Left ventricle myocardium inferior (tissue), 1 donor: ENCODE data around the gene SOX9. TPM values are rescaled to one million over a fixed set of nuclear protein-coding genes. Genes with fewer than 3 reads are reported as not detected.

Experiments
- DNase-seq: peaks from one replicate; pipeline ENCODE4 v3.0.0-alpha.2; 2020
- H3K27ac ChIP-seq: fragments of 200-600 bp; replicated peaks from 2 replicates; pipeline ENCODE4 v1.8.0; 2021
- H3K27me3 ChIP-seq: fragments of 200-600 bp; 2 replicates; pipeline ENCODE4 v1.8.0; 2021; ENCODE audit warnings: low read depth
- H3K36me3 ChIP-seq: fragments of 200-600 bp; 2 replicates; pipeline ENCODE4 v1.8.0; 2021
- H3K4me1 ChIP-seq: fragments of 200-600 bp; 2 replicates; pipeline ENCODE4 v1.8.0; 2021
- H3K4me3 ChIP-seq: fragments of 200-600 bp; 2 replicates; pipeline ENCODE4 v1.8.0; 2021; ENCODE audit warnings: mild to moderate bottlenecking, moderate library complexity
- H3K9me3 ChIP-seq: fragments of 200-600 bp; replicated peaks from 2 replicates; pipeline ENCODE4 v1.8.0; 2021
- CTCF ChIP-seq: fragments of 200-600 bp; IDR thresholded peaks from 2 replicates; pipeline ENCODE4 v1.8.0; 2021; ENCODE audit warnings: antibody characterized with exemption, mild to moderate bottlenecking, borderline replicate concordance
- intact Hi-C: fragments of 100-400 bp; cut with micrococcal nuclease; formaldehyde crosslinking; loops from one replicate; pipeline ENCODE4 v1.11.0; 2022
- total RNA-seq: library from RNA; stranded (reverse); fragmentation: NEBNext Ultra II Directional; extraction: Animal tissue kit (Norgen Biotek cat#: 25700); gene quantifications from one replicate; pipeline ENCODE4 v1.2.1, GENCODE V29; 2021
- donor health status: DM: no; HTN: yes; CAD: no; lungs with severe emphysema.

Gene SOX9
- total RNA-seq, 1 donor from 2014 or later = 15.0 TPM

GRCh38 chr17:72102366-72102765, 18.5 kb upstream of the SOX9 start:
- H3K27ac ChIP-seq = no peak overlapping the region
- H3K36me3 ChIP-seq = no peaks in the 10 kb centered on the region
- intact Hi-C loops = no loop called here
- TF ChIP-seq CTCF = no peak
- H3K9me3 ChIP-seq = no peaks in the 10 kb centered on the region
- no peak for DNase-seq
- no peaks in the 10 kb centered on the region for H3K27me3 ChIP-seq
- peaks cover 8% of the 10 kb centered on the region for H3K4me1 ChIP-seq
- no peak overlapping the region for H3K4me3 ChIP-seq

DNA sequence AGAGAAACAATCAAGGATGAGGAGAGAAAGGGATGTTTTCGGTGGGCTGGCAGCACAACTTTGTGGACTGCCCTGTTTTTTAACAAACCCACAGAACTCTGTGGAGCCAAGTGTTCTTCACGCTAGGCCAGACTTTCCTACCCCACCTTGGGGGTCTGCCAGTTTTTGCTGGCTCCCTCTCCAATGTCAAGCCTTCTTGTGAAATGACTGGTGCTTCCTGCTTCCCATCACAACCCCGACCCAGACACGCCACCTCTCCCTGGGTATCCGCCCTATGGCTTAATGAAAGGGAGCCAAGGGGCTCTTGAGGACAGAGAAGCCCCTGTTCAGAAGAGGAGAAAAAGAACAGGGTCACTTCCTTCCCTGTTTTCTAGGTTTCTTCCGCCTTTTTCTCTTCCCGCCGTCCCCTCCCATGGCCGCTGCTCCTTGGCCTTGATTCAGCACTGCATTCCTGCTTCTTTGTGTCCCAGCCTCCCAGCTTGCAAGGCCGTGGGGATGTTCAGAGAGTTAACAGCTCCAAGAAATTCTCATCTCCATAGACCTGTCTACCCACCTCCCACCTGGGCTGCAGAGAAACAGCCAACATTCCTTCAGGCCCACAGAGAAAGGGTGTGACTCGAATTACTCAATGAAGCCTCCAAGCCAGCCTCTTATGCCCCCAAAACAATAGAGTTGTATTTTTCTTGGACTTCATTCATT, 16.5 kb upstream of the SOX9 start:
- Histone ChIP-seq H3K4me1 (peaks cover 8% of the 10 kb centered on the region), H3K36me3 (no peaks in the 10 kb centered on the region), H3K4me3 (no peak overlapping the region), H3K9me3 (no peaks in the 10 kb centered on the region), H3K27ac (peak overlapping the region; percentile 40), H3K27me3 (no peaks in the 10 kb centered on the region)
- intact Hi-C loops = no loop called here
- DNase-seq = peak; percentile 37
- TF ChIP-seq CTCF = no peak

- Histone ChIP-seq H3K36me3 (no peaks in the 10 kb centered on the region), H3K27ac (no peak overlapping the region), H3K9me3 (no peaks in the 10 kb centered on the region), H3K4me3 (no peak overlapping the region), H3K4me1 (peaks cover 8% of the 10 kb centered on the region), H3K27me3 (no peaks in the 10 kb centered on the region)
- no peak for DNase-seq
- intact Hi-C loops = no loop called here
- no peak for TF ChIP-seq CTCF
Observed at GRCh38 chr17:72104863-72105234, 16.0 kb upstream of the SOX9 start.

DNA sequence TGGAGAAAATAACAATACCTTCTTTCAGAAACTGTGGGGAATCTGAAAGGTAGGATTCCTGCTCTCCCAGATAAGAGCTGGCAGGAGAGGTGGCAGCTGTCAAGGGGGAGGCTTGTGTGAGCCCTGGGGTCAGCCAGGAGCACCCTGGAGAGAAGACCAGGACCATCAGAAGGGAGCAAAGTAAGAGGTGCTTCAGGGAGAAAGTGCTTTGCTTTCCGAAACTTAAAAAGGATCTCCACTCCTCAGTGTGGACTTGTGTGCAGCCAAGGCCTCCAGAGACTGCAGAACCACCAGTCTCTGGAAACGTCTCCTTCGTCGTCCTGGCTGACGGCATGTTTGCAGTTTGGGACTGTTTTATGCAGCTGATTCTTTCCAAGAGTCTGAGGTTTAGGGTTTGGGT, 13.7 kb upstream of the SOX9 start:
- intact Hi-C loops = no loop called here

DNA sequence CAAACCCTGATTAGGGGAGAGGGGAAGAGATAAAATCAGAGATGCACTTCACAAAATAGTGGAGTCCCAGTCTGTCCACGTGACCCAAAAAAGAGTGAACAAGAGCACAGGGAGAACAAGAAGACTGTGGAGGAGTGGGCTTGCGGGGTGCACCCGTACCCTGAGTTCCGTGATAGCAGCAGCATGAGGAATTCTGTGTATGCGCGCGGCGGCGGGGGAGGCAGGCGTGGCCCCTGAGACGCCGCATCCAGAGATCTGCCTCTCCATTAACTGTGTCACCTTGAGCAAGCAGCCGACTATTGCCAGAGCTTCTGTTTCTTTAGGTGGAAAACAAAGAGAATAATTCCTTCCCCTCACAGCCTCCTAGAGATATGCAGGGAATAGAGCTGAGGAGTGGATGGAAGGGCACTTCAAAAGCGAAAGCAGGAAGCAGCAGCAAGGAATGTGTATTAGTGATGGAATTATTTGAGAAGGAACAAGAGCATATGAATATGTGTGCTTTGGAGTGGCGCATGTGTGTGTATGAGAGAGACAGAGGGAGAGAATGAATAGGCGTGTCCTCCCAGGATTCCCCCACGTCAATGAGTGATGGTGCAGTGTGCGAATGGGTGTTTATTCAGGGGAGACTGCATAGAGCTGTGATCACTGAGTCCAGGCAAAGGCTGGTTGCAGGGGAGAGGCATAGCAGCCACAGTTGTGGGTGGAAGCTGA, 10.4 kb upstream of the SOX9 start:
- no peak for DNase-seq
- no peak overlapping the region for H3K27ac ChIP-seq
- H3K4me3 ChIP-seq = peak overlapping the region; percentile 42
- H3K27me3 ChIP-seq = peaks cover 26% of the 10 kb centered on the region
- no peaks in the 10 kb centered on the region for H3K4me1 ChIP-seq
- no peaks in the 10 kb centered on the region for H3K36me3 ChIP-seq
- intact Hi-C loops = loop anchor here (10.0 kb wide), 1 partner anchor 636 kb away; no protein-coding TSS in a partner anchor
- no peaks in the 10 kb centered on the region for H3K9me3 ChIP-seq
- TF ChIP-seq CTCF = no peak

More for the DNA sequence above, 13.7 kb upstream of the SOX9 start:
- H3K27ac ChIP-seq = no peak overlapping the region
- DNase-seq = no peak
- H3K27me3 ChIP-seq = peaks cover 4% of the 10 kb centered on the region
- H3K4me1 ChIP-seq = peaks cover 8% of the 10 kb centered on the region
- H3K9me3 ChIP-seq = no peaks in the 10 kb centered on the region
- no peaks in the 10 kb centered on the region for H3K36me3 ChIP-seq
- no peak overlapping the region for H3K4me3 ChIP-seq
- TF ChIP-seq CTCF = no peak
